ENCODE results near the gene SLC25A25. TPM values are rescaled to one million over a fixed set of nuclear protein-coding genes. Genes with fewer than 3 reads are reported as not detected.

SLC25A25 gene
- total and polyA plus RNA-seq, 10 of the 15 experiments (the other 5 are each of a cell fraction or from before 2014, with no cell fraction given): 0.04 to 17.1 (median 12.4) TPM; not detected in 1

DNA sequence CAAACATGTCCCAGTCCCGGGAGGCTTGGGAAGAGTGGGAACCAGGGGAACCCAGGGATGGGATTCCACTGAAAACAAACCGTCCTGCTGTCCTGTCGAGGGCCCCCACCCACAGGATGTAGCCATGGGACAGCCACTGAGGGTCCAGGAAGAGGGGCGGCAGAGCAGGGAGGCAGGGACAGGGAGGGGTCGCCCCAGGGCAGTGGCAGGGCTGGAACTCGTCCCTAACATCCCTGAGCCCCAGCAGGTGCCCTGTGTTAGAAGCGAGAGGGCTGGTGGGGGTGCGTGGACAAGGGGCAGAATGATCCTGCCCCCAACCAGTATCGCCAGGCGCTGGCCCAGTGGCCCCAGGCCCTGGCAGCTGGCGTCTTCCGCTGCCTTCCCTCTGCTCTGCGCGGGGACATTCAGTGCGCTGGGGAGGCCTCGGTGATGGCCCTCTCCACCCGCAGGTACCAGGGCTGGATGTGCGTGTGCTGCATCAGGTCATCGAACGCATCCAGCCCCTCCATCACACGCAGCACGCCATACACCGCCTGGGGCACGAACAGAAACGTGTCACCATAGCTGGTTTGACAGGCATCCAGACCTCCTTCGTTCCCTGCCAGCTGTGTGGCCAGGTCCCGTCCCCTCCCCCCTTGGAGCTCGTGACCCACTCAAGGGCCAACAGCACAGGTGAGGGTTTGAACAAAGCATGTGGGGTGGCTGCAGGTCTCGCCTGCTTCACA is 52.9 kb downstream of the SLC25A25 start:
- peaks cover 15% of the 10 kb centered on the region for H3K79me2 ChIP-seq (ENCODE audit: control insufficient read depth, insufficient read depth, low read length)
- no peak overlapping the region for H3K4me2 ChIP-seq (ENCODE audit: control insufficient read depth, insufficient read depth)
- no peak overlapping the region for H2AFZ ChIP-seq (ENCODE audit: control insufficient read depth, low read depth, low read length)
- intact Hi-C loops (cut with micrococcal nuclease; ENCODE audit: unreplicated experiment) (no loop called here), in situ Hi-C loops (cut with MboI) (no loop called here)
- no peak overlapping the region for H3K4me3 ChIP-seq
- no peaks in the 10 kb centered on the region for H3K9me3 ChIP-seq (replicated peaks; ENCODE audit: control insufficient read depth, insufficient read depth, low read length)
- H4K20me1 ChIP-seq (ENCODE audit: control insufficient read depth, insufficient read depth): no peaks in the 10 kb centered on the region
- no peaks in the 10 kb centered on the region for H3K27me3 ChIP-seq (replicated peaks in 1 of 2; ENCODE audit: control insufficient read depth in 2 of 2, insufficient read depth in 2 of 2, low read length in 1 of 2)
- BruUV-seq (replicated peaks): TSS peak; percentile 7
- H3K9ac ChIP-seq (ENCODE audit: control insufficient read depth, insufficient read depth, low read length): no peak overlapping the region
- ChIA-PET SMC1A (ENCODE audit: uncharacterized antibody, unreplicated experiment) (no interaction called here), RAD21 (ENCODE audit: unreplicated experiment) (no interaction called here), POLR2A (no interaction called here), CTCF (no interaction called here)
- no peak for TF ChIP-seq TCF7 (IDR thresholded peaks at IDR 0.05; ENCODE audit: borderline replicate concordance)
- 0 out of 2 replicates have a peak, but pooled peaks have one; percentile 14 for TF ChIP-seq POLR2A (IDR thresholded peaks at IDR 0.05; ENCODE audit: low read depth, low read length)
- peaks cover 8 to 22% of the 10 kb centered on the region in 2 experiments; a peak in 3 of 4 replicates for H3K36me3 ChIP-seq (ENCODE audit: control insufficient read depth in 2 of 2, insufficient read depth in 2 of 2, low read length in 1 of 2)
- no peak overlapping the region for H3K27ac ChIP-seq (ENCODE audit: control insufficient read depth, insufficient read depth)
- FAIRE-seq (no peak), DNase-seq (ENCODE audit: low read depth, low spot score) (no peak), ATAC-seq (no peak)
- WGBS (ENCODE audit: insufficient coverage, insufficient replicate concordance, low lambda C conversion rate, missing lambda C conversion rate): 91% methylated on average over 25 of the region's 29 CpGs
- H3K4me1 ChIP-seq (ENCODE audit: control insufficient read depth, insufficient read depth, low read length): peaks cover 13% of the 10 kb centered on the region

DNA sequence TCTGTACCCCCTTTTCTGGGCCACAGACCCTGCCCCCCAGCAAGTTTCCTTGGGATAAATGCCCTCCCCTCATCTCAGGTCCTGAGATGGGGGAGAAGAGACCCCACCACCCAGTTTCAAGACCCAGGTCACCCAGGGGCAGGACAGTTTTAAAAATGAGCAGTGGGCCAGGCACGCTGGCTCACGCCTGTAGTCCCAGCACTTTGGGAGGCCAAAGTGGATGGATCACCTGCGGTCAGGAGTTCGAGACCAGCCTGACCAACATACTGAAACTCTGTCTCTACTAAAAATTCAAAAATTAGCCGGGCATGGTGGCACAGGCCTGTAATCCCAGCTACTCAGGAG is 53.4 kb downstream of the SLC25A25 start:
- Histone ChIP-seq H3K9me3 (replicated peaks; ENCODE audit: control insufficient read depth, insufficient read depth, low read length) (no peaks in the 10 kb centered on the region), H3K27me3 (replicated peaks in 1 of 2; ENCODE audit: control insufficient read depth in 2 of 2, insufficient read depth in 2 of 2, low read length in 1 of 2) (no peaks in the 10 kb centered on the region), H3K27ac (ENCODE audit: control insufficient read depth, insufficient read depth) (no peak overlapping the region), H3K36me3 (ENCODE audit: control insufficient read depth in 2 of 2, insufficient read depth in 2 of 2, low read length in 1 of 2) (peaks cover 8 to 22% of the 10 kb centered on the region in 2 experiments; a peak in 3 of 4 replicates), H3K4me3 (no peak overlapping the region), H3K79me2 (ENCODE audit: control insufficient read depth, insufficient read depth, low read length) (peaks cover 20% of the 10 kb centered on the region), H3K9ac (ENCODE audit: control insufficient read depth, insufficient read depth, low read length) (no peak overlapping the region), H3K4me1 (ENCODE audit: control insufficient read depth, insufficient read depth, low read length) (peaks cover 10% of the 10 kb centered on the region), H2AFZ (ENCODE audit: control insufficient read depth, low read depth, low read length) (no peak overlapping the region), H3K4me2 (ENCODE audit: control insufficient read depth, insufficient read depth) (no peak overlapping the region), H4K20me1 (ENCODE audit: control insufficient read depth, insufficient read depth) (no peaks in the 10 kb centered on the region)
- RAD21 ChIA-PET (ENCODE audit: unreplicated experiment): no interaction called here
- POLR2A ChIA-PET: no interaction called here
- WGBS (ENCODE audit: insufficient coverage, insufficient replicate concordance, low lambda C conversion rate, missing lambda C conversion rate): 72% methylated on average over 5 of the region's 5 CpGs
- no peak for TF ChIP-seq RUNX3 (IDR thresholded peaks at IDR 0.05; ENCODE audit: low read length)
- TF ChIP-seq CREB1 (IDR thresholded peaks at IDR 0.05; ENCODE audit: low read depth): no peak
- TF ChIP-seq NFYA (IDR thresholded peaks at IDR 0.05; ENCODE audit: borderline replicate concordance, low read depth, low read length): no peak
- TF ChIP-seq, protein P1, sequence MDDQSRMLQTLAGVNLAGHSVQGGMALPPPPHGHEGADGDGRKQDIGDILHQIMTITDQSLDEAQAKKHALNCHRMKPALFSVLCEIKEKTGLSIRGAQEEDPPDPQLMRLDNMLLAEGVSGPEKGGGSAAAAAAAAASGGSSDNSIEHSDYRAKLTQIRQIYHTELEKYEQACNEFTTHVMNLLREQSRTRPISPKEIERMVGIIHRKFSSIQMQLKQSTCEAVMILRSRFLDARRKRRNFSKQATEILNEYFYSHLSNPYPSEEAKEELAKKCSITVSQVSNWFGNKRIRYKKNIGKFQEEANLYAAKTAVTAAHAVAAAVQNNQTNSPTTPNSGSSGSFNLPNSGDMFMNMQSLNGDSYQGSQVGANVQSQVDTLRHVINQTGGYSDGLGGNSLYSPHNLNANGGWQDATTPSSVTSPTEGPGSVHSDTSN (IDR thresholded peaks at IDR 0.05; ENCODE audit: insufficient replicate concordance, low read depth, low read length): no peak
- TF ChIP-seq SMC3 (IDR thresholded peaks at IDR 0.05; ENCODE audit: borderline replicate concordance, low read length): no peak
- no peak for TF ChIP-seq ZNF384 (IDR thresholded peaks at IDR 0.05; ENCODE audit: borderline replicate concordance, low read depth, low read length)
- no peak for TF ChIP-seq BCL3 (IDR thresholded peaks at IDR 0.05; ENCODE audit: borderline replicate concordance, insufficient read depth, low read depth, low read length, poor library complexity, severe bottlenecking)
- TF ChIP-seq NBN (IDR thresholded peaks at IDR 0.05): no peak
- no peak for TF ChIP-seq DPF2 (IDR thresholded peaks at IDR 0.05)
- TF ChIP-seq, protein P2, sequence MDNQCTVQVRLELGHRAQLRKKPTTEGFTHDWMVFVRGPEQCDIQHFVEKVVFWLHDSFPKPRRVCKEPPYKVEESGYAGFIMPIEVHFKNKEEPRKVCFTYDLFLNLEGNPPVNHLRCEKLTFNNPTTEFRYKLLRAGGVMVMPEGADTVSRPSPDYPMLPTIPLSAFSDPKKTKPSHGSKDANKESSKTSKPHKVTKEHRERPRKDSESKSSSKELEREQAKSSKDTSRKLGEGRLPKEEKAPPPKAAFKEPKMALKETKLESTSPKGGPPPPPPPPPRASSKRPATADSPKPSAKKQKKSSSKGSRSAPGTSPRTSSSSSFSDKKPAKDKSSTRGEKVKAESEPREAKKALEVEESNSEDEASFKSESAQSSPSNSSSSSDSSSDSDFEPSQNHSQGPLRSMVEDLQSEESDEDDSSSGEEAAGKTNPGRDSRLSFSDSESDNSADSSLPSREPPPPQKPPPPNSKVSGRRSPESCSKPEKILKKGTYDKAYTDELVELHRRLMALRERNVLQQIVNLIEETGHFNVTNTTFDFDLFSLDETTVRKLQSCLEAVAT (IDR thresholded peaks at IDR 0.05): no peak
- no peak for TF ChIP-seq POU2F2 (IDR thresholded peaks at IDR 0.05; ENCODE audit: borderline replicate concordance, low read depth, low read length)
- FAIRE-seq (no peak), ATAC-seq (no peak), DNase-seq (ENCODE audit: low read depth, low spot score) (no peak)
- in situ Hi-C loops (cut with MboI): no loop called here
- SMC1A ChIA-PET (ENCODE audit: uncharacterized antibody, unreplicated experiment): no interaction called here
- intact Hi-C loops (cut with micrococcal nuclease; ENCODE audit: unreplicated experiment): no loop called here
- BruUV-seq (replicated peaks): no TSS peak
- CTCF ChIA-PET: no interaction called here

Measured in GM12878 (cell line).